Inflammatory macrophage treated with lipopolysaccharide for 4 hours (primary cell): ENCODE measurements around the gene VARS1.
"Not testable (repeated sequence)": the region's sequence is repeated elsewhere in the genome, so short reads cannot be mapped to it uniquely, and the experiment has no call there.

Experiments
- DNase-seq: peaks from one replicate; pipeline ENCODE4 v3.0.0-alpha.2; 2020

VARS1 gene

GRCh38 chr6:31821301-31822035 is 25.9 kb upstream of the VARS1 start:
- DNase-seq = peak; percentile 68

GRCh38 chr6:31820399-31820798 is 24.8 kb upstream of the VARS1 start:
- not testable (repeated sequence) for DNase-seq

DNA sequence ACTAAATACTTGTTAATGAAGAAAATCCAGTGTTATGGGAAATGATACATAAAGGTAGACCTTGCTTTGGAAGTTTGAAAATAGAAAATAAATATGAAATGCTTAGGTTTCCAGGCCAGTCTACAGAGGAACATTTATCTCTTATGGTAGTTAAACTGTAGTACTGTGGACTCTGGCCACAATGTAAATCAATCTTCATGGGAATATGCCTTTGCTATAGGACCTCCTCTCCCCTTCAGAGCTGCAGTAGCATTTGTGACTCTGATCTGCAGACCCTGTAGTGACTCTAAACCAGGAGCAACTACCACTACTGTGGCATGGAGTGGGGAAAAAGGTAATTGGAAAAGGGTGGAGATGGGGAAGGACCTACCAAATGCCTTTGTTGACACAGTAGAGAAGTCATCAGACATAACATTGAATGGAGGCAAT is 24.3 kb upstream of the VARS1 start:
- DNase-seq = no peak

- DNase-seq = not testable (repeated sequence)
Observed at GRCh38 chr6:31817929-31818511, 22.5 kb upstream of the VARS1 start.

- DNase-seq = peak; percentile 68
Observed at GRCh38 chr6:31817133-31817928, 21.8 kb upstream of the VARS1 start.

- DNase-seq = peak; percentile 95
Observed at GRCh38 chr6:31815025-31815838, 19.7 kb upstream of the VARS1 start, which contains the start of the genes HSPA1A and HSPA1L. HSPA1A (plus strand) TSS chr6:31815543; CDS start chr6:31815757, 214 bp downstream. HSPA1L (minus strand) TSS chr6:31815283; CDS start chr6:31811972, 3,311 bp downstream.

DNA sequence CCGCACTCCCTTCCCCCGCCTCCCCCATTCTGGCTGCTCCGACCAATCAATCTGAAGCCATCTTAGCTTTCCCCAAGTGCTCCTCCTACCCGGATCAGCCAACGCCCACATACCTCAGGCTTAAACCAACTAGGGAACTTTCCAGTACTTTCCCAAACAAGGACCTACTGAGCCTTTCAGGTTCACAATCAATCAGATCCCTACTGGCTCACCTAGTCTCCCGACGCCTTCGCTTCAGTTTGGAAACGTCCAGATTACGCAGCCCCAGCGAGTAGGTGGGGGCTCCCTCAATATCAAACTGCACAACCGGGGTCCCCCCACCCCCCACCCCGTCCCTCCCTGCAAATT is 19.1 kb upstream of the VARS1 start:
- DNase-seq = peak; percentile 98

GRCh38 chr6:31813465-31813849 is 17.9 kb upstream of the VARS1 start:
- DNase-seq = no peak

GRCh38 chr6:31811645-31812044 is 16.1 kb upstream of the VARS1 start:
- no peak for DNase-seq

- not testable (repeated sequence) for DNase-seq
Observed at GRCh38 chr6:31808599-31808998, 13.0 kb upstream of the VARS1 start.

DNA sequence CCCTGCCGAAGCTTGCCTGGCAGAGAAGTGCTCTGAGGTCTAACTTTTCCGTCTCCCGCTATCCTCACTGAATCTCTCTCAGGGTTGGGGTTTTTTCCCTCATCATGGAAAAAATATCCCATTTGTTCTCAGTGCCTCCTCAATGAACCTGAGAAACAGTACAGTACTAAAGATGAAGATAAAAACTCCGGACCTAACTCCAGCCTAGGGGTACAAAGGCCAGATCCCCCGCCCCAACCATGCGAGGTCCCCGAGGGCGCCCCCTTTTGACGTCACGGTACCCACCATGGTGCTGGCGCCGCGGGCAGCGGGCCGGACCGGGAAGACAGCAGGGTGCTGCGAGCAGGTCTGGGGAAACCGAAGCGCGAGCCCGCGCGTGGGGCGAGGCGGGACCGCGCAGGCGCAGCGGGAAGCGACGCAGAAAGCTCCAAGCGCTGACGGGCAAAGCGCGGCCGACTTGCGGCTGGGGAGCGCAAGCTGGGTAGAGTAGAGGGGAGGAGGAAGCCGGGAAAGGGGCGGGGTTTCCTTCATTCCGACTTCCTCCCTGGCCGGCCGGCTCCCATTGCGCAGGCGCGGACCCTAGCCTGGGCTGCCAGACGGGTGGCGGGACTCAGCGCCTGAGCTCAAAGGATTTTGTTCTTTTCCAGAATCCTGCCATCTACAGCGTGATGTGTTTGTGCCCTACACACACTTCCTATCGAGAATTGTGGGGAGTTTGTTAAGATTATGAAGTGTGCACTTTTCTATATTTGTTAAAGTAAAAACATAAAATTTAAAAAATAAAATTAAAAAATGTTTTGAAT is 11.1 kb upstream of the VARS1 start, which contains the start of gene LSM2:
TSS of gene LSM2 (minus strand) at position 497 of the 803 bp plus-strand sequence. CDS start at position 288, 209 bp downstream.
- peak; percentile 99 for DNase-seq

- DNase-seq = no peak
Observed at GRCh38 chr6:31805939-31806469, 10.5 kb upstream of the VARS1 start.

GRCh38 chr6:31801031-31801927 is 5.7 kb upstream of the VARS1 start:
- not testable (repeated sequence) for DNase-seq

DNA sequence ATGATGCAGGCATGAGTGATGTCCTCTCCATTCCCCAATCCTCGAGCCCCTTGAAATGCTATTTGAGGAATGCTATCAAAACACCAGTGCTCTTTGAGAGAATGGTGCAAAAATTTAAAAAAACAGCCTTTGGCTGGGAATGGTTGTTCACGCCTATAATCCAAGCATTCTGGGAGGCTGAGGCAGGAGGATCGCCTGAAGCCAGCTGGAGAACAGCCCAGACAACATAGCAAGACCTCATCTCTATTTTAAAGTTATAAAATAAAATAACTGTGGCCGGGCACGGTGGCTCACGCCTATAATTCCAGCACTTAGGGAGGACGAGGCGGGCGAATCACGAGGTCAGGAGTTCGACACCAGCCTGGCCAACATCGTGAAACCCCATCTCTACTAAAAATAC is 4.2 kb upstream of the VARS1 start:
- DNase-seq = no peak

GRCh38 chr6:31797588-31797987 is 2.0 kb upstream of the VARS1 start:
- no peak for DNase-seq

DNA sequence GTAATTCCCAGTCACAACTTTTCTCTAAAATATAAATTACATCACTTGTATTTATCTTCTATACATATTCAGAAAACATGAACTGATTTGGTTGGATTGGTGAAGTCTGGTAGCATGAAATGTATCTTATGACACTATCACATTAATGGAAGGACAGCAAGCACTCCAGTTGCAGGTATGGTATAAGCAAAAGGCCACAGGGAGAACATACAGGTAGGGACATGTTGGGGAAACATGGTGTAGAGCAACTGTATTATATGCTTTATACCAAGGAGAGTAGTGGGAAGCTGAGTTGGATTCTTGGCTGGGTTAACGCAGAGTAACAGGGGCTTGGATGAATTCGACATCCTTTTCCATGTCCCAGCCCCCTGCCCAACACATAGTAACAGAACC is 1.4 kb upstream of the VARS1 start:
- DNase-seq = no peak

DNA sequence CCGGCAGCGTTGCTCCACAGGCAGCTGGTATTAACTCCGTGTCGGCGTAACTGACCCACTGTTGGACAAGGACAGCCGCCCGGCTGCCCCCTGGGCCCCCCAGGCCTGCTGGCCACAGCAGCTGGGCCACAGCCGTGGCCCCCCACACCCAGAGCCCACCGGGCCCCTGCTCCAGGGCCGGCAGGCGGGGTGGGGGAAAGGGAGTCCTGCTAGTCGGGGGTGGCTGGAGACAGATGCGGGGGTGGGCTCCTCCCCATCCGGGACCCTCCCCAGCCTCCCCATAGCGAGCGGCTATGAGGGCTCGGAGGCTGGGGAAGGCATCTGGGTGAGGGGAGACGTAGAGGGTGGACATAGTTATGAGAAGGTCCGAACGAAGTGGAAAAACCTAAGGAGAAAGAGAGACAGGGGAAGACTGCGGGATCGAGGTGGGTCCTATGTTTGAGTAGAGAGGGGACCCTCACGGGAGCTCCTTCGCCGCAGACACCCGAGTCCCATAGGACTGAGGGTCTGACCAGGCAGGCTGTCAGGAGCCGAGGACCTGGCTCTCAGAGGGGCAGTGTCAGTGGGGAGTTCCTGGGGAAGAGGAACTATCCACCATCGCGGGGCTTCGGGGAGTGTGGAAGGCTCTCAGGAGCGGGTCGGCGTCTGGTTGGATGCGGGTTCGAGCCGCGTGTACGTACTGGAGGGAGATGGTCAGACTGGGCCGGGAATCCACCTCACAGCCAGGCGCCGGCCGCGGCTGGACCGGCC is 511 bp downstream of the VARS1 start:
- DNase-seq = no peak

DNA sequence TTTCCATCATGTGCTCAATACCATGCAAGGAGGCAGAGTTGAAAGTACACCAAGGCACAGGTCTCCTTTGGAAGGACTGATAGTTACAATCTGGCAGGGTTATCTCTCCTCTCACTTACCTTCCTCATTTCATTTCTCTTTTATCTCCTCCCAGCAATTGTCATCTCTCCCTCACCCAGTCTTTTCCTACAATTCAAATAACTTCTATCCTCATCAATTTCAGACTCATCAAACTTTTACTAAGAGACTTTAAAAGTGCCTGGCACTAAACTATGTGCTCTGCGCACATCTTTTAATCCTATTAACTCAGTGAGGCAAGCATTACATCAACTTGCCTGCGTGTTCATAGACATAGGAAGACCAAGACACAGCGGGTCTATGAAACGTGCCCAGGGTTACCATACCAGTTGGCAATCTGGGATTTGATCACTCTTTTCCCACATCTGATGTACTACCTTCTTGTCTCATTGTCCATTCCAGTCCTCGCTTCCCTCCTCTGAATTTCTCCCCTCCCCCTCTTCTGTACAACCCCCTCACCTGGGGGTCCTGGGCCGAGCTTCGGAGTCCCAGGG is 1.2 kb downstream of the VARS1 start:
- DNase-seq = no peak

GRCh38 chr6:31793927-31794245 is 1.7 kb downstream of the VARS1 start:
- not testable (repeated sequence) for DNase-seq
